Breast epithelium (tissue), 3 donors: ENCODE measurements around the gene ATG2A.

Source experiments
- CTCF ChIP-seq, 3 donors: fragments of 450-650 bp; IDR thresholded peaks; one replicate each; pipeline ENCODE4 v1.5.1; 2016 to 2017; ENCODE audit warnings: antibody characterized with exemption in 3 of 3, mild to moderate bottlenecking in 3 of 3, moderate library complexity in 3 of 3
- POLR2AphosphoS5 ChIP-seq, 3 donors: sonication (generic); formaldehyde crosslinking; IDR thresholded peaks; one replicate each; pipeline ENCODE4 v1.6.1; 2017; ENCODE audit warnings: antibody characterized with exemption in 3 of 3

GRCh38 chr11:64852804-64853509 lies 64.1 kb downstream of the ATG2A start:
- TF ChIP-seq POLR2AphosphoS5 (IDR thresholded peaks at IDR 0.05) = no peak
- TF ChIP-seq CTCF (IDR thresholded peaks at IDR 0.05) = no peak
